ENCODE data around the gene PTPRM.

Gene PTPRM

DNA sequence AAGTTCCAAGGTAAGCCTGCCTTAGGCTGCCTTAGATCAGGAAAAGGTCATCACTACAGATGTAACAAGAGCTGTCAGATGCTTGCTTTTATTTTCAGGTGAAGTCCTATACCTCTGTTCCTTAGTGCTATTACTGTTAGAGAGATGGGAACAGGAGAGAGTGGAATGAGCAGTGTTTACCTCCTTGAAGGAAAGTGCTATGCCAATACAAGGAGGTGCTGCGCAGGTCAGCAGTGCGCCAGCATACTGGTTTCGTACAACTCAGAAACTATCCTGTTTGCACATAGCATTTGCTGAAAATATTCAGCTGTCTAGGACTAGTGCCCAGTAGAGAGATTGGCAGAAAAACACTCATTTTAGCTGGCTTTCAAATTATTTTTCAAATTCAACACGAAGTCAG lies 629.1 kb downstream of the PTPRM start:
- DNase-seq: no peak

- DNase-seq: no peak
Observed at GRCh38 chr18:8197499-8197898, 630.4 kb downstream of the PTPRM start.

DNA sequence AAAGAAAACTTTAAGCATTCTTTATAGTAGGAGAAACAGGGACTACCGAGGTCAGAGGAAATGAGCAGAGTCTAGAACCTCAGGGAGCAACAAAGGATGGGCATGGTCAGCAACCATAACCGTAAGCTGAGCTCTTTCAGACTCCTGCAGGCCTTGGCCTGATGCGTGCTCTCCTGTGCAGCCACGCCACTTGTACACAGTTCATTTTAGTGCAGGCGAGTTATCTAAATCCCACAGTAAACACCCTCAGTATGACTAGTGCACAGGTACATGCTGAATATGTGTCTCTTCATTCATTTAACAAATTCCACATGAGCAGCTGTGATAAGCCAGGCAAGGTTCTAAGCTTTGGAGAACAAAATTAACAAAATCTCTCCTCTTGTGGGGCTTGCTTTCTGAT lies 640.9 kb downstream of the PTPRM start:
- DNase-seq: no peak

- no peak for DNase-seq
Observed at GRCh38 chr18:8208716-8209115, 641.6 kb downstream of the PTPRM start.

DNA sequence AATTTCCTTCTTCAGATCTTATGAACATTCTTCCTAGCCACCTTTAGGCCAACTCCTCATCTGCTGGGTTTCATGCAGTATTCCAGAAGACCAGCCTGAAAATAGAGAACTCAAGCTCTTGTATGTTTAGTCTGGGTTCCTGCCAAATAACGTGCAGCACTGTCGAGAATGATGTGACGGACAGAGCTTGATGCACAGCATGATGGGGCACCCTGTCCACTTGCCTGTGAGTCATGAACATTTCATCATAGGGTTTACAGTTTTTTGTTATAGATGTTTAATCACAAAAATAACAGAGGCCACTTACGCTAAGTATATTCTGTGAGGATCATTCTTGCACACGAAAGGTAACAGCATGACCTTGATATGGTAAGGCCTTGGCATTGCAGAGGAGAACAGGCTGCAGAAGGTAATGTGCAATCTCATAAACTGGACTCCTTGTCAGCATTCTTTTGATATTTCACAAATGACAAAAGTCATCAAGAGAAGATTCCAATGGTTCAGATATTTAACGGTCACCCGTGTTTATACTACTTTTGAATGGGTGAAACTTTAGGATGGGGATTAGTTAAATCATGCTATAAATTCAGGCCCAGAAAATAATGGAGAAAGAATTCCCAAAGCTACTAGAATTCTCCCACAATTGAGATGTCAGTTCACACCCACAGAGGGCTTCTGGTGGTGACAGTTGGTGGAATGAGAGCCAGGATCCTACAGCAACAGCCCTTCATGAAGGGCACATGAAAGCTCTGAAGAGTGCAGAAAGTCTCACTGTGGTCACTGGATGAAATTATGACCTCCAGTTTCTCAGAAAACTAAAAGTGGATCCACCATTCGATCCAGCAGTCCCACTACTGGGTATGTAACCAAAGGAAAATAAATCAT lies 646.0 kb downstream of the PTPRM start:
- DNase-seq: no peak

GRCh38 chr18:8215741-8216140 lies 648.6 kb downstream of the PTPRM start:
- DNase-seq: no peak

- no peak for DNase-seq
Observed at GRCh38 chr18:8217051-8217564, 650.0 kb downstream of the PTPRM start.

GRCh38 chr18:8218197-8218596 lies 651.1 kb downstream of the PTPRM start:
- no peak for DNase-seq

GRCh38 chr18:8221452-8221851 lies 654.3 kb downstream of the PTPRM start:
- no peak for DNase-seq

- DNase-seq: no peak
Observed at GRCh38 chr18:8224576-8224975, 657.5 kb downstream of the PTPRM start.

GRCh38 chr18:8229040-8229439 lies 661.9 kb downstream of the PTPRM start:
- no peak for DNase-seq

- DNase-seq: no peak
Observed at GRCh38 chr18:8229787-8230186, 662.7 kb downstream of the PTPRM start.

- no peak for DNase-seq
Observed at GRCh38 chr18:8231316-8231715, 664.2 kb downstream of the PTPRM start.

DNA sequence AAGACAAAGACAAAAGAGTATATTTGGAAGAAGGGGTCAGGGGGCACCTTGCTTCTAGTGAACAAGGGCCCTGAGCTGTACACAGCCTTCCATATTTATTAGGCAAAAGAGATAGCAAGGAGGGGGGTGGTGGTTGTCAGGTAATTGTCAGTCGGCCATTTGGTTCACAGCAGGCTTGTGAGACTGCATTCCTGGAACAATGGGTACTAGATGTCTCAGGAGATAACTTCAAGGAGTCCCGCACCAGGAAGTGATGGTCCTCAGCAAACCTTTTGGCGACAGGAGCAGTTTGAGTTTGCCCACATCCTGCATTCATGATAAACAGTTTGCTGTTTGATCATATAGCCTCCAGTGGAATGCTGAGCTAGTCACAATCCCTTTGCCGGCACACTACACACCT lies 665.7 kb downstream of the PTPRM start:
- no peak for DNase-seq

DNA sequence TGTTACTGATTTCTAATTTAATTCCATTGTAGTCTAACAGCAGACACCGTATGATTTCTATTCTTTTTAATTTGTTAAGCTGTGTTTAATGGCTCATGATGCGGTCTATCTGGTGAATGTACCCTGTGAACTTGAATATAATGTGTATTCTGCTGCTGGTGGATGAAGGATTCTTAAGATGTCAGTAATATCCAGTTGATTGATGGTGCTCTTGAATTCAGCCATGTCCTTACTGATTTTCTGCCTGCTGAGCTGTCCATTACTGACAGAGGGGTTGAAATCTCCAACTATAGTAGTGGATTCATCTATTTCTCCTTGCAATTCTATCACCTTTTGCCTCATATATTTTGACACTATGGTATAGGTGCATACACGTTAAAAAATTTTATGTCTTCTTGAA lies 668.8 kb downstream of the PTPRM start:
- DNase-seq: no peak

GRCh38 chr18:8238507-8238906 lies 671.4 kb downstream of the PTPRM start:
- no peak for DNase-seq

DNA sequence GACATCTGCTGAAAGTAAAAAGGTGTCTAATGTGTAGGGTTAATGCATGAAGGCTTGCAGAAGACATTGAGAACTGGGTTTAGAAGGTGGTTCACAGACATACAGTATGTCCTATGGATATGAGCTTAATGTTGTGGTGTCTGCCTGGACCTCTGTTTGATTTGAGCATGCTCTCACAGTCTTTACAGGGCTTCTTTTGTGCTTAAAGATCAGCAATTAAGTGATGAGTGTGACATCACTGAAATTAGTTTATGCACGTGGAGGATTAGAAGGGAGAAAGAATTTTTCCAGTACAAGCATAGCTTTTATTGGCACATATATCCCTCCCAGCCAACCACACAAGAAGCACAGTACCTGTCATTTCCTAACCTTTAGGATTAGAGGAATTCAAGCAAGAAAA lies 674.6 kb downstream of the PTPRM start:
- DNase-seq: no peak

DNA sequence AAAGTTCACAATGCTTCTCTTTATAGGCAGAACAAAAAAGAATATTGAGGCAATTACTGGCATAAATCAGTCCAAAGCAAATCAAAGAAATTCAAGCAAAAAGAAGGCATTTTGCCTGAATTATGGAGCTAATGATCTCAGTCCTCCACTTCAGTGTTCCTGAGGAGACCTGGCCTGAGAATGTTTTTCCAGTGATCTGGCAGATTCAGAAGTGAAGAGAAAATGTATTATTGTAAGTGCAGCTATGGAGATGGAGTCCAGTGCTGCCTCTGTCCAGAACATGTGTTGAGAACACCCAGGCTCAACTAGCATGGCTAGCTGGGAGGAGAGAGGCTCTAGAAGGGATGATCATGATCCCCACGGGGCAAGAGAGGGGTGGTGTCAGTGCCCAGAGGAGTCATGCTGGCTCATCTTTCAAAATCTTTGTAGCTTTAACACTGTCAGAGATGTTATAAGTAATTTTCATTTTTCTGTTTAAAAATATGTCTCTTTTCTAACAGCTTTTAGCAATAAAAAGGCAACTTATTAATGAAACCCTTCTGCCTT lies 675.1 kb downstream of the PTPRM start:
- no peak for DNase-seq

DNA sequence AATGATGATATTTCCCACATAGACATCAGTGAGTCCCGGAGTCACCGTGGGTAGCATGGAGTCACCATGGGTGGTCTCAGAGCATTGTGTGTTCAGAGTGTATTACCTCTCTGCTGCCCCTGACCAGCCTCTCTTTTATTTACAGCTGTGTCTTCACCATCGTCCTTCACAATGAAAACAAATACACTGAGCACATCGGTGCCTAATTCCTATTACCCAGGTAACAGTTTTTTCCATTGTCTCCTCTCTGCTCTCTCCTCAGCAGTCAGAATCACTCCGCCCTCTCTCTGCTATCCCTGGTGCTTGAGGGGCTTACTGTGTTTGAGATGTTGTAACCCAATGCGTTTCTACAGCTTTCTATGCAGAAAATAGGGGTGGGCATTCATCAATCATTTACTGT lies 680.6 kb downstream of the PTPRM start:
- DNase-seq: no peak

- no peak for DNase-seq
Observed at GRCh38 chr18:8248576-8248975, 681.5 kb downstream of the PTPRM start.

DNA sequence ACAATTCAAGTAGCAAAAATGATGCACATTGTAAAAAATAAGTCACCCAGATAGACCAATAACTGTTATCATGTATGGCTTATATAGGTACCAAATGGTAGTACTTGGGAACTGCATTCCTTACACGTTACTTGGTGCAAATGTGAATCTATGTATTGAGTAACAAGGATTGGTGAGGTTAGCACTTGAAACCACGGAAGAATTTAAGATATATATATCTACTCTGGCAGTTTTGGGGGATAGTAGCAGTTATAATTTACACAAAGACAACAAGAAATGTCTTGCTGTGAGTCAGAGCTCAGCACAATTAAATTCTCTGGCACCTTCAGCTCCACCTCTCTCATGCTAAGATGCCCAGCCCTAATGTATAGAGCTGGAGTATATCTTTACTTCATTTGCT lies 682.7 kb downstream of the PTPRM start:
- no peak for DNase-seq

GRCh38 chr18:8252371-8252770 lies 685.3 kb downstream of the PTPRM start:
- DNase-seq: no peak

DNA sequence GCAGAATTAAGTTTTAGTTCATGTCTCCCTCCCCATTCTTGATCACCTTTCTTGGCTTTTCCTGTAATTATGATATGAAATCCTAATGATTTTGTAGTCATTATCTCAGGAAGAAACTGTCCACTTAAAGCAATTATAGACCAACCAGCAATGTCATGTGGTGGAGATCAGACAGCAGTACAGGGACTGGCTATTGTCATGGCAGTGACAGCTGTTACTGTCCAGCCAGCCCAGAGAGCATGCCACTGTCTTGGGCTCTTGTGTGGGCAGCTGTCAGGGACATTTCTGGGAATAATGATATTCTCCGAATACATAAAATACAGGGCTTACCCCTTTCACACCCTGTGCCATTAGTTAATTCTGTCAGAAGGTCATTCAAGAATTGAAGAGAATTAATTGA lies 686.8 kb downstream of the PTPRM start:
- peak; percentile 81 to 86 for DNase-seq

DNA sequence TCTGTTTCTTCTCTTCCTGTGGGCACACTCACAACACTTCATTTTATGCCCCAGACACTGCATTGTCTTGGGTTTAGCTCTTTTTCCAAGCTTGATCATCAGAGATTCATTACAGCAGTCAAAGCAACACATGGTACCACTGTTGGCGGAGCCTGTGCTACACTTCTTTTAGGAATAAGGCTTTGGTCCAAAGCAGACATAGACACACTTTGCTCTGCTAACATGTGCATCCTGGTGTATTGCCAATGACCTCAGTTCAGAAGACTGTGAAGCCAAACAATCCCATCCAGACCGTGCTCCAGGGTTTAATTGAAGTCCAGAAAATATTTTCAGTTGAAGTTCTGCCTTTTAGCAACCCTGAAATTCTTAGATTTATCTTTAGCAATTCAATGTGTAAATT lies 687.5 kb downstream of the PTPRM start:
- no peak for DNase-seq

All from NCI-H524 (cell line).